Measurements from ENCODE around the gene ZKSCAN1.

Gene ZKSCAN1

DNA sequence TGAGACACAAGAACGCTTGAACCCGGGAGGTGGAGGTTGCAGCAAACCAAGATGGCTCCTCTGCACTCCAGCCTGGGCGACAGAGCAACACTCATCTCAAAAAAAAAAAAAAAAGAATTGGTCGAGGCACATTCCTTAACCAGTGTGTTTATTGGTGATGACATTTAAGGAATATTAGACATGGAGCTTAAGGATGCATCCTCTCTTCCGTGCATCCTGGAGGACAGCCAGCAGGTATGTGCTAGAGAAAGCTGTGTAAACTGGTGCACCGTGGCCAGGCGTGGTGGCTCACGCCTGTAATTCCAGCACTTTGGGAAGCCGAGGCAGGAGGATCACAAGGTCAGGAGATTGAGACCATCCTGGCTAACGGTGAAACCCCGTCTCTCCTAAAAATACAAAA lies 11.8 kb downstream of the ZKSCAN1 start:
- ChIA-PET POLR2A (interaction anchor here (1.3 kb wide), 1 partner anchor 12 kb away, joined by 4 read pairs; the partner anchor contains the start of gene ZKSCAN1), CTCF (interaction anchor here (1.5 to 1.7 kb wide), 2 partner anchors 10 to 26 kb away, joined by 4 to 6 read pairs; no protein-coding TSS in a partner anchor)
- TF ChIP-seq, protein P1, sequence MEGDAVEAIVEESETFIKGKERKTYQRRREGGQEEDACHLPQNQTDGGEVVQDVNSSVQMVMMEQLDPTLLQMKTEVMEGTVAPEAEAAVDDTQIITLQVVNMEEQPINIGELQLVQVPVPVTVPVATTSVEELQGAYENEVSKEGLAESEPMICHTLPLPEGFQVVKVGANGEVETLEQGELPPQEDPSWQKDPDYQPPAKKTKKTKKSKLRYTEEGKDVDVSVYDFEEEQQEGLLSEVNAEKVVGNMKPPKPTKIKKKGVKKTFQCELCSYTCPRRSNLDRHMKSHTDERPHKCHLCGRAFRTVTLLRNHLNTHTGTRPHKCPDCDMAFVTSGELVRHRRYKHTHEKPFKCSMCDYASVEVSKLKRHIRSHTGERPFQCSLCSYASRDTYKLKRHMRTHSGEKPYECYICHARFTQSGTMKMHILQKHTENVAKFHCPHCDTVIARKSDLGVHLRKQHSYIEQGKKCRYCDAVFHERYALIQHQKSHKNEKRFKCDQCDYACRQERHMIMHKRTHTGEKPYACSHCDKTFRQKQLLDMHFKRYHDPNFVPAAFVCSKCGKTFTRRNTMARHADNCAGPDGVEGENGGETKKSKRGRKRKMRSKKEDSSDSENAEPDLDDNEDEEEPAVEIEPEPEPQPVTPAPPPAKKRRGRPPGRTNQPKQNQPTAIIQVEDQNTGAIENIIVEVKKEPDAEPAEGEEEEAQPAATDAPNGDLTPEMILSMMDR (IDR thresholded peaks at IDR 0.05; ENCODE audit: insufficient read depth, low read length, missing control alignments), result no peak
- DNase-seq (ENCODE audit: low read depth, low spot score), result no peak
- no peak overlapping the region for H3K4me3 ChIP-seq (ENCODE audit: low read depth, low read length)

DNA sequence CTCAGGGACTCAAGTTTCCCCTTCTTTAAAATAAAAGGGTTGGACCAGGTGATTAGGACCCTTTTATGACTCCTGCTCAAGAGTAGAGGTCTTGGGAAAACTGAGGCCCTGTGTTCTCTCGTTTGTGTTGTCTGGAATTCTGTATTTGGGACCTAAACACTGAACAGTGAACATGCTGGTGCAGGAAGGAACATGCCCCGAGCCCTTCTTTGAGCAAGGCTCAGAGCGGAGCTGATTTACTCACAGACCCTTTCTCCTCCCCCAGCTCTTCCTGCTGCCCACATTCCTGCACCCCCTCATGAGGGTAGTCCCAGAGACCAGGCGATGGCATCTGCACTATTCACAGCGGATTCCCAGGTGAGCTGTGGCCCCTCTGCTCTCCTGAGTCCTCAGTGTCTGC lies 14.2 kb downstream of the ZKSCAN1 start:
- no peak overlapping the region for H3K4me3 ChIP-seq (ENCODE audit: low read depth, low read length)
- POLR2A ChIA-PET, result interaction anchor here (1.3 kb wide), 1 partner anchor 20 kb away, joined by 3 read pairs; the partner anchor contains the start of gene ZSCAN21
- CTCF ChIA-PET, result interaction anchor here (0.9 to 3.4 kb wide), 4 partner anchors 9 to 116 kb away, joined by 3 to 18 read pairs (median 4); no protein-coding TSS in a partner anchor
- no peak for DNase-seq (ENCODE audit: low read depth, low spot score)
- TF ChIP-seq, protein P1 (IDR thresholded peaks at IDR 0.05; ENCODE audit: insufficient read depth, low read length, missing control alignments), result no peak

DNA sequence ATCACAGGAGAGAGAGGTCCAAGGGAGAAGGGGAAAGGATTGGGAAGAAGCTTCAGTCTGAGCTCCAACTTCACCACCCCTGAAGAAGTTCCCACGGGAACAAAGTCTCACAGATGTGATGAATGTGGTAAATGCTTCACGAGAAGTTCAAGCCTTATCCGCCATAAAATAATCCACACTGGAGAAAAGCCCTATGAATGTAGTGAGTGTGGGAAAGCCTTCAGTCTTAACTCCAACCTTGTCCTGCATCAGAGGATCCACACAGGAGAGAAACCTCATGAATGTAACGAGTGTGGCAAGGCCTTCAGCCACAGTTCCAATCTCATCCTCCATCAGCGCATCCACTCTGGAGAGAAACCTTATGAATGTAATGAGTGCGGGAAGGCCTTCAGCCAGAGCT lies 18.1 kb downstream of the ZKSCAN1 start:
- ChIA-PET CTCF (interaction anchor here (0.7 to 1.3 kb wide), 3 partner anchors 12 to 20 kb away, joined by 3 read pairs; no protein-coding TSS in a partner anchor), POLR2A (interaction anchor here (0.7 kb wide), 1 partner anchor 14 kb away, joined by 3 read pairs; no protein-coding TSS in a partner anchor)
- H3K4me3 ChIP-seq (ENCODE audit: low read depth, low read length), result no peak overlapping the region
- TF ChIP-seq, protein P1 (IDR thresholded peaks at IDR 0.05; ENCODE audit: insufficient read depth, low read length, missing control alignments), result no peak
- no peak for DNase-seq (ENCODE audit: low read depth, low spot score)

DNA sequence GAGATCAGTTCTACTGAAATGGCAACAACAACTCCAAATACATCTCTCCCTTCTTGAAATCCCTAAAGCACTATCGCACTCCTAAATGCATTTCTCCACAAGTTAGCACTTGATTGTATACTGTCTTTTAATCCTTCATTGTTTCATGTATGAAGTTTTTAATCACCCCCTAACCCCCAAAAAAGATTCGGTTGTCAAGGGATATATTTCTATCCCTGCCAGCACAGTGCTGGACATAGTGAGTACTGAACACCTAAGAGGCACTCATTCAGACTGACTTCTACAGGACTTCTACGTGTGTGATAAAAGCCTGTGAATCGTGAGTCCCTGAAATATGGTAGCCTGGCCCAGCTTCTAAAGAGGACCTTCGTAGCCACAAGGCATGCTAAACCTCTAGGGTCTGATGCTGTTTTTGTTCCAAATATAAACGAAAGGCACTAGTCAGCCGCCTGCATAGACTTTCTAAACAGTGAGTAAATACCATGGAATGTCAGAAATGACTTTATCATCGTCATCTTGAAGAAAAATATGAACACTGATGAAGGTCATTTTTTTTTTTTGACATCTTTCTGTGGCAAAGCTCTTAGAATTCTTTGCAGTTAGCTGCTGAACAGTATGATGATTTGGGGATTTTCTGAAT lies 19.6 kb downstream of the ZKSCAN1 start:
- peak; percentile 97 for DNase-seq (ENCODE audit: low read depth, low spot score)
- TF ChIP-seq, protein P1 (IDR thresholded peaks at IDR 0.05; ENCODE audit: insufficient read depth, low read length, missing control alignments), result no peak
- CTCF ChIA-PET, result interaction anchor here (0.9 to 1.4 kb wide), 5 partner anchors 18 to 56 kb away, joined by 3 to 7 read pairs (median 4); no protein-coding TSS in a partner anchor
- no peak overlapping the region for H3K4me3 ChIP-seq (ENCODE audit: low read depth, low read length)
- POLR2A ChIA-PET, result interaction anchor here (0.6 to 1.6 kb wide), 3 partner anchors 19 to 394 kb away, joined by 3 to 5 read pairs (median 3); partner anchors contain the start of genes AP4M1, MCM7 and ZCWPW1

DNA sequence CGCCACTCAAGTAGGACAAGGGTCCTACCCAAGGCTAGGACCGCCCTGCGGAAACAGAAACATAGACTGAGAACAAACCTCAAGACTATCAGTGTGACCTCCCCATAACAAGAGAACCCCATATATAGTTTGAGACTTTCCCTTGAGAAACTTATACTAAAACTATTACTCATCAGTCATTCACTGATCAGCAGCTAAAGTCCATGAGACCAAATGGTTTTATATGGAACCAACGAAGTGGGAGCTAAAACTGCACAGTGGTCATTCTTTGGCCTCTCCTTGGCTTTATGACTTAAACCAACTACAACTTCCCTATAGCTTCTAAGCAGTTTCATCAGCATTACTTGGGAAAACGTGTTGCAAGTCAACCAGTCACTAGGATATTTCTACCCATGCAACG lies 20.5 kb downstream of the ZKSCAN1 start:
- no peak for DNase-seq (ENCODE audit: low read depth, low spot score)
- CTCF ChIA-PET, result interaction anchor here (0.9 to 1.5 kb wide), 7 partner anchors 11 to 56 kb away, joined by 3 to 7 read pairs (median 4); no protein-coding TSS in a partner anchor
- no peak overlapping the region for H3K4me3 ChIP-seq (ENCODE audit: low read depth, low read length)
- POLR2A ChIA-PET, result interaction anchor here (0.6 to 1.6 kb wide), 4 partner anchors 20 to 393 kb away, joined by 3 to 5 read pairs (median 3); partner anchors contain the start of genes AP4M1, MCM7, ZCWPW1 and ZKSCAN1
- TF ChIP-seq, protein P1 (IDR thresholded peaks at IDR 0.05; ENCODE audit: insufficient read depth, low read length, missing control alignments), result no peak

DNA sequence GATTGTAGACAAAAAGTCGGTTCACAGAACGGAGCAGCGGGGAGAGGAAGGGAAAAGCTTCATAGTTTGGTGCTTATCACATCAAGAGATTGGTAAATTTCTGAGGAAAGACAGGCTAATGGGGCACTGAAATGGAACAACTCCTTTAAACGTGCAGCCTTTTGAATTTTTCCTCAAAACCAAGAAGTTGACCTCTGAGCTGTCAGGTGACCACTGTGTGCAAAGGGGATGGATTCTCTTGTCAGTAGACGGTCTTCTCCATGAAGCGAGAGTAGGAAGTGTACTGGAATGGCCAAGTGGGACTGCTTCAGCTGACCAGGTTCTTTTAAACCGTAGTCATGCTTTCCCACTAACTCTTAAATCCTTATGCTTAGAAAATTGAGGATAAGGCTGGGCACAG lies 22.9 kb downstream of the ZKSCAN1 start:
- POLR2A ChIA-PET, result no interaction called here
- TF ChIP-seq, protein P1 (IDR thresholded peaks at IDR 0.05; ENCODE audit: insufficient read depth, low read length, missing control alignments), result no peak
- no peak for DNase-seq (ENCODE audit: low read depth, low spot score)
- H3K4me3 ChIP-seq (ENCODE audit: low read depth, low read length), result no peak overlapping the region
- CTCF ChIA-PET, result interaction anchor here (1.0 to 1.8 kb wide), 4 partner anchors 15 to 83 kb away, joined by 3 to 7 read pairs (median 4); no protein-coding TSS in a partner anchor

All from AG04449 (cell line).